Measurements from ENCODE around the gene MB21D2.

- TF ChIP-seq GATA2 (IDR thresholded peaks at IDR 0.05; ENCODE audit: low read depth, low read length) (no peak), GATA3 (IDR thresholded peaks at IDR 0.05; ENCODE audit: low read depth, low read length) (no peak)
Observed at GRCh38 chr3:192863091-192863420, 54.6 kb downstream of the MB21D2 start.

Data from SH-SY5Y (cell line).